ELR (cell line): ENCODE measurements around the gene EXOSC10.
"Not testable (repeated sequence)": the region's sequence is repeated elsewhere in the genome, so short reads cannot be mapped to it uniquely, and the experiment has no call there.

Source experiments
- DNase-seq: peaks from one replicate; pipeline ENCODE4 v3.0.0-alpha.2; 2015; ENCODE audit warnings: low read depth

Gene EXOSC10

DNA sequence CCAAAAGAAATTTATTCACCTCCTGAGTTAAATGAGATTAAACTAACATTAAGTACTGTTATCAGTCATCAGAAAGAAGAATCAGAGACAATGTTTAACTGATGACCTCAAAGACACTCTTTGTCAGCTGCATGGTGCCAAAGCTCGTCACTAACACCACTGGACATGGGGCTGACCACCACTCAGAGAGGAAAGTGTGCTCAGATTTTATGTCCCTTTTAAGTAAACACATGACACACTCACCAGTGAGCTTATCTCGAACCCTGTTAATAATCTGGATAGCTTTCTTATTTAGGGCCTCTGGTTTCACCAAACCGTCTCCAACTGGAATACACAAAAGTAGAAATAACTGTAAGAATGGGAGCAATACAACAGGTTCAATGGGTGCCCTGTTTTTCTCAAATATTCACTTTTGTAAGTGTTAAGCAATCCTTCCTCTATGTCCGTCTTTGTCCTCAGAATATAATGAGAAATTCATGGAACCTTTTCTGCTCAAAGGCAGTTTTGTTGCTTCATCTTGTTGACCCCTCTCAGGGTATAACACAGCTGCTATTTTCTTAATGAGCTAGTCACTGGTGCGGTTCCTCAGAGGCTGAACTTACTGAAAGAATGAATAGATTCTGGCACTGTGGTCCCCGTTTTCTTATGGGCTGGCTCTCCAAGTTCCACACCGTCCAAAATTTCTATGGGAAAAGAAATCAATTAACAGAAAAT lies 9.5 kb upstream of the EXOSC10 start:
- no peak for DNase-seq

DNA sequence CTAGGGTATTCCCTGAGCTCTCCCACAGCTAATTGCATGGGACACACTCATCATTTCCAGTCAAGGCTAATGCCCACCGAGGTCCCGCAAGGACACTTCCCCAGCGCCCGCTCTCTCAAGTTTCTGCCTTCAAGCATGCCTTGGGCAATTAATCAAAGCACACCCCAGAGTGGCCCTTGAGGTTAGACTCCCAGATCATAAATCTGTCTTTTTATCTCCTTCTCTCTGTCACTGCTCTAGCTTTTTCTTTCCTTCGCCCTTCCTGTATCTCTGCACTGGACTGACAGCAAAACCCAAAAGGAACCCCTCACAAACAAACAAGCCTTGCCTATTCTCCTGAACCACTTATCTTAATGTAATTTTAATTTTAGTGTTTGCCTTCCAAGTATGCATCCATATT lies 7.9 kb upstream of the EXOSC10 start:
- no peak for DNase-seq

DNA sequence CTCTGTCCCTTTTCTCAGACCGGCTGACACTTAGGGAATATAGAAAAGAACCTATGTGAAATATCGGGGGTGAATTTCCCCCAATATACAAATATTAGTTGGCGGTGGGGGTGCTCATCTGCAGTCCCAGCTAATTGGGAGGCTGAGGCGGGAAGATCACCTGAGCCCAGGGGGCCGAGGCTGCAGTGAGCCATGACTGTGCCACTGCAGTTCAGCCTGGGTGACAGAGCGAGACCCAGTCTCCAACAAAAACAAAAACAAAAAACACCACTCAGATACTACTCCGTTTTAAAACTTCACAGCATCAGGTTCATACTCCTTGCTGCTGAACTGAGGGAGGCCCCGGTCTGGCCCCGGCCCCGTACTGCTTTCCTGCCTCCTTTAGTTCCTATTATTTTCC lies 5.9 kb upstream of the EXOSC10 start:
- DNase-seq: no peak

DNA sequence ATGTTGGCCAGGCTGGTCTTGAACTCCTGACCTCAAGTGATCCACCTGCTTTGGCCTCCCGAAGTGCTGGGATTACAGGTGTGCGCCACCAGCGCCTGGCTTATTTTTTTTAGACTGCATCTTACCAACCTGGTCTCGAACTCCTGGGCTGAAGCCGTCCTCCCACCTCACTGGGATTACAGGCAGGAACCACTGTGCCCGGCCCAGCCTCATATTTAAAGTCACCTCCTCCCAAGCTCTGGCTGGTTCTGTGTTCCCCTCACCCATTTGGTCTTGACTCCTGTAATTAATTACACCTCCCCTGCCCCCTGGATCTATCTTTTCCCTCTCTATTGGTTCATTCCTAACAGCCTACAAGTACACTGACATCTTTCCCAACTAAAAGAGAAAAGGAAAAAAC lies 1.7 kb upstream of the EXOSC10 start:
- DNase-seq: no peak

DNA sequence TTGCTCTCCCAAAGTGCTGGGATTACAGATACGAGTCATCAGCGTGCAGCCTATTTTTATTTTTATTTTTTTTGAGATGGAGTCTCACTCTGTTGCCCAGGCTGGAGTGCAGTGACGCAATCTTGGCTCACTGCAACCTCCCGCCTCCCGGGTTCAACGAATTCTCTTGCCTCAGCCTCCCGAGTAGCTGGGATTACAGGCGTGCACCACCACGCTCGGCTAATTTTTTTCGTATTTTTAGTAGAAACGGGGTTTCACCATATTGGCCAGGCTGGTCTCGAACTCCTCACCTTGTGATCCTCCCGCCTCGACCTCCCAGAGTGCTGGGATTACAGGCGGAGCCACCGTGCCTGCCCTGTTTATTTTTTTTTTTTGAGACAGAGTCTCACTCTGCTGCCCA lies 1.1 kb upstream of the EXOSC10 start:
- DNase-seq: not testable (repeated sequence)

DNA sequence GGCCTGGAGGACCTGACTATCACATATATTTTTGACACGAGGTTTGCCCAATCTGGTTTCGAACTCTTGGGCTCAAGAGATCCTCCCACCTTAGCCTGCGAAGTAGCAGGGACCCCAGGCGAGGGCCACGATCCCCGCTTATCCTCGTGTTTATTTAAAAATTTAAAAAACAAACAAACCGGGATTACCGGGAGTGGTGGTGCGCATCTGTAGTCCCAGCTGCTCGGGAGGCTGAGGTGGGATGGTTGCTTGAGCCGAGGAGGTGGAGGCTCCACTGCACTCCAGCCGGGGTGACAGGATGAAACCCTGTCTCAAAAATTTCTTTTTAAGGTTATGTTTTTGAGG lies 452 bp upstream of the EXOSC10 start:
- no peak for DNase-seq

DNA sequence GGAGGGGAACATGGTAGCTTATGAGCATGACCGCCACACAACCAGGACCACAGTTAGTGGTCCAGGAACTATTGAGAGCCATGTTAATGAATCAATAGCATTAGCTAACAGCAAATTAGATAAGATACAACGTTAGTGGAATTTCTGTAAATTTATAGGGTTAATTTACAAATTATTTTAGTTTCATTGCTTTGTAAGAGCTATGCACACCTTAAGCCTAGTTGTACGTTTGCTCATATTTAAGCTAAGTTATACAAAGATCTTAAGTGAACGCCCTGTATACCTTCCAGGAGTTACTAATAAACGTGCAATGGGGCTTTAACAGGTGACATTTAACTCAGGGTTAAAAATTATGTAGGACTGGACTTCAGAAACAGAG lies 749 bp downstream of the EXOSC10 start:
- peak; percentile 4 for DNase-seq

DNA sequence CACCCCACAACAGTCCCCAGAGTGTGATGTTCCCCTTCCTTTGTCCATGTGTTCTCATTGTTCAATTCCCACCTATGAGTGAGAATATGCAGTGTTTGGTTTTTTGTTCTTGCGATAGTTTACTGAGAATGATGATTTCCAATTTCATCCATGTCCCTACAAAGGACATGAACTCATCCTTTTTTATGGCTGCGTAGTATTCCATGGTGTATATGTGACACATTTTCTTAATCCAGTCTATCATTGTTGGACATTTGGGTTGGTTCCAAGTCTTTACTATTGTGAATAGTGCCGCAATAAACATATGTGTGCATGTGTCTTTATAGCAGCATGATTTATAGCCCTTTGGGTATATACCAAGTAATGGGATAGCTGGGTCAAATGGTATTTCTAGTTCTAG lies 15.9 kb downstream of the EXOSC10 start:
- DNase-seq: not testable (repeated sequence)

DNA sequence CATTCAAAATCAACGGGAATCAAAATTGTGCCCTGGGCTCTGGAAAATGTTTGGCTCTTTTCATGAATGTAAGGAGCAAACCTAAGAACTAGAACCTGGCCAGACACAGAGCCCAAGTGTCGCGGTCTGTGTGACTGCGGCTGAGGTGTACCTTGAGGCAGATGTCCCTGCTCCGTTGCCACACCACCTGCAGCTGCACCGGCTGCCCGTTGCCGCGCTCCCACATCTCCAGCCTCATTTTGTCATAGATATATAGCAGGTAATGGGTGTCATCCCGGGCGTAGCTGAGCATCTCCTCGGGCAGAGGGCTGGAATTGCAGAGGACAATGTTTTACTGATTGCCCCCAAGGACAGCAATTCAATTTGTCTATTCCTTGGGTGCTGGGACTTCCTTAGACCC lies 18.7 kb downstream of the EXOSC10 start:
- no peak for DNase-seq

DNA sequence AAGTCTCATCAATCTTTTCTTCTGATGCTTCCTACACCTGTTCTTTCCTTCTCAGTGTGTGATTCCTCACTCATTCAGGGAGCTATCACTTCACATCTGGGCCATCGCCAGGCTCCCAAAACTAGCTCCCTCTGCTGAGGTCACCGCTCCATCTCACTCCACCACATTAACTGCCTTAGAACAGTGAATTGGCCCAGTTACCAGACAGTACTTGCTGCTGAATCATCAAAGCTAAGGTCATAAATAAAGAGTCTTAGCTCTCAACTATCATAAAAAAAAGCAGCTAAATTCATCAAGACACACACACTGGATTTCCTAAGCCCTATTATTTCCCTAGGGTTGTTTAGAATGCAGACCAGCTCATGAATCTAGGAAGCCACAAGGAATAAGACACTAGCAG lies 21.0 kb downstream of the EXOSC10 start:
- DNase-seq: no peak

DNA sequence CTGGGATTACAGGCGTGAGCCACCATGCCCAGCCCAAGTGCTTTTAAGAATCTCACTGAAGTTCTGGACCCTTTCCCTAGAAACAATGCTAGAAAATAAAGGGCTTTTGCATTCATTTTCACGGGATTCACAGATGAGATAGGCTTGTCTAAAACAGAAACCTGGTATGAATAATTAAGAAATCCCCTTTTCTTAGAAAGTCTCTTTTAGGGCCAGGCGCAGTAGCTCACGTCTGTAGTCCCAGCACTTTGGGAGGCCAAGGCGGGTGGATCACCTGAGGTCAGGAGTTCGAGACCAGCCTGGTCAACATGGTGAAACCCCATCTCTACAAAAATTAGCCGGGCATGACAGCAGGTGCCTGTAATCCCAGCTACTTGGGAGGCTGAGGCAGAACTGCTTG lies 26.3 kb downstream of the EXOSC10 start:
- not testable (repeated sequence) for DNase-seq

DNA sequence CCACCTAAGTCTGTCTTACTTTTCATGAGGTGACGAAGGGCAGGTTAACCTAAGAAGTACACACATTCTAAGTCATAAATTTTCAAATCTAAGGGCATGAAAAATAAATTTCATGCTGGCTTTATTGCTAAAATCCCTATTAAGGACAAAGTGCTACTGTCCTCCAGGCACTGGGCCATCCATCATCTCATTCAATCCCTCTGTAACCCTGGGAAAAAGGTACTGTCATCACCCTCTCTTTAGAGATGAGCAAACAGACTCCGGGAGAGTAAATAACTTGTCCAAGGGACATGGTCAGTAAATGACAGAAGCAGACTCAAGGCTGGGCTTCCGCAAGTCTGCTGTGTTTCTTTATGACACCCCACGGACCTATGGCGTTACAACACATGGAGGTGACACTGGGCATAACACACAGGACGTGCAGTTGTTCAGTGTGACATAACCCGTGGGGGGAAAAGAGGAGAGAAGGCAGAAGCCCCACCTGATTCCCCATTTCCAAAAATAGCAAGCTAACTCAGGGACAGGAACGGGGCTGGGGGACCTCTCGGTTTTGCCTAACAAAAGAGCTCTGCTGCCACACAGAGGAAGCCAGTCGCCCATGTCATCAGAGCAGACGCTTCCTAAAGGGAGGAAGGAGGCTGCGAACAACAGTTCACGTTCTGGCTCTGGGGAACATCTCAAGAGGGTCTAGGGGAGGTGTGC lies 27.3 kb downstream of the EXOSC10 start:
- DNase-seq: no peak

DNA sequence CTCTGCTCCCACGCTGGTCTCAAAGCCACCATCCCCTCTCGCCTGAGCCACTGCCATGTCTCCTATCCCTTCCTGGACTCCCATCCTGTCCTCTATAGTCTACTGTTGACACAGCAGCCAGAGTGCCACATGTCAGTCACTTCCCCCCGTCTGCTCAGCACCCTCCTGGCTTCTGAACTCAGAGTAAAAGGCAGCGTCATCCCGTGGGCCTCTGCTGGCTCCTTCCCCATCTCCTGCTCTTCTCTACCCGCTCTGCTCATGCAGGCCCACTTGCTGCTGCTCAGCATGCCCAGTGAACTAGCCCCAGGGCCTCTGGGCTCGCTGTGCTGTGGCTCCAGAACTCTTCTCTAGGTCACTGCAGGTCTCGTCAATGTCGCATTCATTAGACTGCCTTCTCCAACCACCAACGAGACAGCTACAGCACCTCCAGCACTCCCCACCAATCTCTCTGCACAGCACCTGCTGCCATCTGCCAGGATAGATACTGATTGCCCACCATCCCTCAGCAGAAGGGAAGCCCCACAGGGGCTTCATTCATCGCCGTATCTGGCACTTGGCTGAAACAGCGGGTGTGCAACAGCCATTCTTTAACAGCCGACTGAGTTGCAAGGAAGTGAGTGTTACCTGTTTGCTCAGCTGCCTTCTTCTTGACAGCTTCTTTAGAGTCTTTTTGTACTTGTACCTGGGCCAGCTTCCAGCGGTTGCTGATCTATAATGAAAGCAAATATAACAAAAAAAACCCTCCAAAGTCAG lies 28.0 kb downstream of the EXOSC10 start:
- DNase-seq: no peak

DNA sequence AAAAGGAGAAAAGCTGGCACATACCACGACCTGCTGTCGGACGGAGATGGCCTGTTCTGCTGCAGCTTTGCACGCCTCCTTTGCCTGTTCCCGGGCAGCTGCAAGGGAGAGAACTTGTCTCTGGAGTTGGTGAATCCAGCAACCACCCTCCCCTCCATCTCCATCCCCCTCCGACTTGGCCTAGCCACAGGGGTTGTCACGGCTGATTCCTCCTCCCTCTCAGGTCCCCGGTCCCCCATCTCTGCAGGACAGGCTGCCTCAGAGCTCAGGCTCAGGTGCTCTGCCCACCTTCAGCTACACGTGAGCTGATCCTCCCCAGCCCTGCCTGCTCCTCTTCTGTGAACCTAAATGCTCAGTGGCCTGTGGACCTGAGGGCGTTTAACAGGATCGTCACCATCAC lies 28.8 kb downstream of the EXOSC10 start:
- DNase-seq: no peak

DNA sequence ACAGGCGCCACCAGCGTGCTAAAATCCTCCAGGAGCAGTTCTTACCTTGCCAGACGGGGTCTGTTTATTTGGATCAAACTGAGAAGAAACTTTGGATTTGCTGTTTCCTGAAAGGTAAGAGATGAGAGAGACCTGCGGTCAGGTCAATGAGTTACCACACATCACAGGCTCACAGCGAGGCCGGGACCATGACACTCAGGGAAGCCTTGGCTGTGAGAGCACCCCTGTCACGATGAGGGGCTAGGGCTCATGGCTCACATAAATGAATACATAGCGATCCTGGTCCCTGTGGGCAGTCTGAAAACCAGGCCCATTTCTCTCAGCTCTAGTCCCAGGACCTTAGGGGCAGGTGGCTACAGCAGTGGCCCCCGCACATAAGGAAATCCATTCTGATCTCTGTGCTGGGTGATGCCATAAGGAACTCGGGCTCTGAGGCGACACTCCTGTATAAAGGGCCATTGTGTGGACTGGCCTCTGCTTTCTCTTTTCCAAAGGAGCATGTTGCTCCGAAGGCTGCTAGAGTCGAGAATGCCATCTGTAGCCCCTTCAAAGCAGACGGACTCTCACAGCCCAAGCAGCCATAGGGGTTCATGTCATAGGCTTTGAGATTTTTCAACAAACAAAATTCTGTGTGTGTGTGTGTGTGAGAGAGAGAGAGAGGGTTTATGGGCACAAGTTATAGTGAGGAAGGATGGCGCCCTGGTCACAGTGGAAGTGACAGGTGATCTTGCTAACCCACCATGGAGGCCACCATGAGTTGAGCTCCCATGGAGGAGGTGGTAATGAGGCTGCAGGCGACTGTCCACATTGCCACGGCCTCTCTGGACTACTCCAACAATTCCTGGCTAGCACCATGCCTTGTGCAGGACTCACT lies 30.8 kb downstream of the EXOSC10 start:
- DNase-seq: no peak

DNA sequence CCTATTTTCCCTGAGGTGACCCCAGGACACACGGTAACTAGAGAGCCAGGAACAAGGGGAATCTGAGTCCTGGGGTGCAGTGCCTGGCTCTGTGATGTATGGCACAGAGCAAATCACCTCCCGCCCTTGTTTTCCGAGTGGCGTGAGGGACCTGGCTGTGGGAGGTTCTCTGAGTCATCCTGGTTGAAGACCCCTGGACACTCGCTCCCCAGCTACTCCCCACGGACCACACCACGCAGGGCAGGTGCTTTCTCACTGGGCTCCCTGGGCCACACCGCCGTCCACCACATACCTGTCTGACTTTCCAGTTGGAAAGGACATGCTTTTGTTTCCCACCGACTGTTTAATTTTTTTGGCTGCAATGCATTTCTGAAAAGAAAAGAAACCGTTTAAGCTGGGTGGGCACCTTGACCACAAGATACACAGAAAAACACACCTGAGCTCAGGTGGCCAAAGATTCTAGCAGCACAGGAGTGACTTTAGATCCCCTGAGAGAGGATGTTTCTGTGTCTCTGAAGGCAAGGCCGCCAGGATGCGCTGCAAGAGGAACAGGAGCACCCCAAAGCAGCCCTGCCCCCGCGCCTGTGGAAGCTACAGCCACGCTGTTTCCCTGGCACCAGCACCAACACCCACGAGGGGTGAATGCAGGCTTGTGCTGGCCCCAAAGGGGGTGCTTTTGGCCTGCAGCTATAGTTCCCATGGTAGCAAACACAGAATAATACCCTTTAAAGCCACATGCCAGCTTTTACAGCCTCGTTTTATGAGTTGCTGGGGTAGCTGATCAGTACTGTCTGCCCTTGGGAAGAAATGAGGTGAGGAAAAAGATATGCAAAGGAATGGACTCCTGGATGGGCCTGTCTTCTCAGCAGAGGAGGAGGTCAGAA lies 31.7 kb downstream of the EXOSC10 start:
- no peak for DNase-seq

DNA sequence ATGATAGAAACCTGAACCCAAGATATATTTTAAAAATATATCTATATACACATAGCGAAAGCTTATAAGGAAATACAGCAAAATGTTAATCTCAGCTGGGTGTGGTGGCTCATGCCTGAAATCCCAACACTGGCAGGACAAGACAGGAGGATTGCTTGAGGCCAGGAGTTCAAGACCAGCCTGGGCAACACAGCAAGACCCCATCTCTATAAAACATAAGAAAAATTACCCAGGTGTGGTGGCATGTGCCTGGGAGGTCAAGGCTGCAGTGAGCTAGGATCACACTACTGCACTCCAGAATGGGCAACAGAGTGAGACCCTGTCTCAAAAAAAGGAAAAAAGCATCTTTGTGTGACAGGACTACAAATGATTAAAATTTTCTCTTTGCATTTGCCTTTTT lies 33.9 kb downstream of the EXOSC10 start:
- no peak for DNase-seq

DNA sequence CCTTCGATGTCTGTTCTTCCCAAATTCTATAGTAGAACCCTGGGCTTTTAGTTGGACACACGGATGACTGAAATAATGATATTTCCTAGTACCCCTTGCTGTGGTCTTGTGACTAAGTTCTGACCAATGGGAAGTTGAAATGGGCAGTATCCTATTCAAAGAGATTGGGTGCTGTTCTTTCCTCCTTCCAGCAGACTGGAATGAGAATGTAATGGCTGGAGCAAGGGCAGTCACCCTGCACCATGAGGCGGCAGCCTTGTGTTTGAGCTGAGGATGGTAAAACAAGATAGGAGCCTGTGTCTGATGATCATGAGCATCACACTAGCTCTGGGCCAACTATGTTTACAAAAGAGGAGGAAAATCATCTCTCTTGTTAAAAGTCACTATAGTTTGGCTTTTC lies 34.7 kb downstream of the EXOSC10 start:
- DNase-seq: no peak

DNA sequence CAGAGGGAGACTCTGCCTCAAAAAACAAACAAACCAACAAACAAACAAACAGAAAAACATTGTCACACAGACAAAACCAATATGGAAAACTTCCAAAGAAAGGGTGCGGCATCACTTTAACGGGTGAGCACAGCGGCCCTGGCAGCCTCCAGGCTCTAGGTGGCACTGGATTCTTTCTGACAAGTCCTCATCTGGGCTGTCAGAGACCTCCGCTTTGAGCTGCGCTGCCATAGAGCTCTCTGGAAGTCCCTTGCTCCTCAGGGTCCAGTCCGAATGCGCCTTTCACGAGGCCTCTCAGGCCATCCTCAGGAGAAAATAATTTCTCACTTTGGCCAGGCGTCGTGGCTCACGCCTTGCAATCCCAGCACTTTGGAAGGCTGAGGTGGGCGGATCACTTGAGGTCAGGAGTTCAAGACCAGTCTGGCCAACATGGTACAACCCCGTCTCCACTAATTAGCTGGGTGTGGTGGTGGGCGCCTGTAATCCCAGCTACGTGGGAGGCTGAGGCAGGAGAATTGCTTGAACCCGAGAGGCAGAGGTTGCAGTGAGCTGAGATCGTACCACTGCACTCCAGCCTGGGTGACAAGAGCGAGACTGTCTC lies 35.6 kb downstream of the EXOSC10 start:
- not testable (repeated sequence) for DNase-seq

DNA sequence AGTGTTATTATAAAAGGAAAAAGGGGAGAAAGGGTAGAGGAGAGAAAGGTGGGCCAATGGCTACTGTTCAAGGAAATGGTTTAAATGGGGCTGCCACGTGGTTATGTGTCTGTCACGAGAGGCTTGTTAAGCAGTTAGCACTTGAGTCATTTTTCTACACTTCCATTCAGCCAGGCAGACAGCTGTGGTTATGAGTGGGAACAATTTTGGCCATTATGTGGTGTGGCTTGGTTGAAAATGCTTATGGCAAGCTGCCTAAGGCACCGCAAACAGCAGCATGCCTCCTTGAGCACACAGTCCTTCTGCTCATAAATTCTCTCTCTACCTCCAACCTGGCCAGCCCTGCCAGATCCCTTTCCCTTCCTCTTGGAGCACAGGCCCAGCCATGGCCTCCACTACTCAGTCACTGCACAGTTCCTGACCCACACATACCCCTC lies 36.7 kb downstream of the EXOSC10 start:
- DNase-seq: peak; percentile 10
